ENCODE measurements around the gene SNTB2.
"Not testable (repeated sequence)": the region's sequence is repeated elsewhere in the genome, so short reads cannot be mapped to it uniquely, and the experiment has no call there.

The SNTB2 gene

GRCh38 chr16:69236319-69236718, 49.4 kb downstream of the SNTB2 start:
- no peak for DNase-seq (ENCODE audit: low read depth)

- DNase-seq (ENCODE audit: low read depth): no peak
Measured at GRCh38 chr16:69237296-69237695, 50.3 kb downstream of the SNTB2 start.

- DNase-seq (ENCODE audit: low read depth): no peak
Measured at GRCh38 chr16:69239851-69240250, 52.9 kb downstream of the SNTB2 start.

GRCh38 chr16:69240331-69240730, 53.4 kb downstream of the SNTB2 start:
- peak; percentile 24 for DNase-seq (ENCODE audit: low read depth)

- DNase-seq (ENCODE audit: low read depth): no peak
Measured at GRCh38 chr16:69241926-69242325, 55.0 kb downstream of the SNTB2 start.

- peak; percentile 46 for DNase-seq (ENCODE audit: low read depth)
Measured at GRCh38 chr16:69243479-69243878, 56.5 kb downstream of the SNTB2 start.

GRCh38 chr16:69244336-69244735, 57.4 kb downstream of the SNTB2 start:
- DNase-seq (ENCODE audit: low read depth): no peak

- DNase-seq (ENCODE audit: low read depth): no peak
Measured at GRCh38 chr16:69250081-69250480, 63.1 kb downstream of the SNTB2 start.

GRCh38 chr16:69253870-69254341, 66.9 kb downstream of the SNTB2 start:
- DNase-seq (ENCODE audit: low read depth): no peak

GRCh38 chr16:69259428-69259764, 72.4 kb downstream of the SNTB2 start:
- not testable (repeated sequence) for DNase-seq (ENCODE audit: low read depth)

- DNase-seq (ENCODE audit: low read depth): no peak
Measured at GRCh38 chr16:69260019-69260418, 73.1 kb downstream of the SNTB2 start.

- DNase-seq (ENCODE audit: low read depth): no peak
Measured at GRCh38 chr16:69260506-69260905, 73.5 kb downstream of the SNTB2 start.

- DNase-seq (ENCODE audit: low read depth): no peak
Measured at GRCh38 chr16:69266334-69267063, 79.5 kb downstream of the SNTB2 start.

GRCh38 chr16:69267633-69268032, 80.7 kb downstream of the SNTB2 start:
- DNase-seq (ENCODE audit: low read depth): no peak

- DNase-seq (ENCODE audit: low read depth): no peak
Measured at GRCh38 chr16:69270395-69270794, 83.4 kb downstream of the SNTB2 start.

GRCh38 chr16:69270831-69271230, 83.9 kb downstream of the SNTB2 start:
- no peak for DNase-seq (ENCODE audit: low read depth)

- DNase-seq (ENCODE audit: low read depth): peak; percentile 65
Measured at GRCh38 chr16:69273009-69273408, 86.0 kb downstream of the SNTB2 start.

GRCh38 chr16:69274699-69275235, 87.8 kb downstream of the SNTB2 start:
- no peak for DNase-seq (ENCODE audit: low read depth)

- DNase-seq (ENCODE audit: low read depth): peak; percentile 79
Measured at GRCh38 chr16:69276148-69277115, 89.5 kb downstream of the SNTB2 start.

- DNase-seq (ENCODE audit: low read depth): no peak
Measured at GRCh38 chr16:69277413-69277812, 90.4 kb downstream of the SNTB2 start.

- no peak for DNase-seq (ENCODE audit: low read depth)
Measured at GRCh38 chr16:69283851-69284250, 96.9 kb downstream of the SNTB2 start.

- no peak for DNase-seq (ENCODE audit: low read depth)
Measured at GRCh38 chr16:69285240-69285639, 98.3 kb downstream of the SNTB2 start.
